Measurements from ENCODE around the gene FBXO22.
"Not testable (repeated sequence)": the region's sequence is repeated elsewhere in the genome, so short reads cannot be mapped to it uniquely, and the experiment has no call there.

Gene FBXO22

GRCh38 chr15:75921732-75922703, 18.3 kb downstream of the FBXO22 start:
- no peak for DNase-seq

- no peak for DNase-seq
Measured at GRCh38 chr15:75923756-75924155, 20.1 kb downstream of the FBXO22 start.

GRCh38 chr15:75924576-75924975, 20.9 kb downstream of the FBXO22 start:
- DNase-seq: no peak

- DNase-seq: no peak
Measured at GRCh38 chr15:75925440-75925839, 21.8 kb downstream of the FBXO22 start.

GRCh38 chr15:75926931-75927330, 23.3 kb downstream of the FBXO22 start:
- no peak for DNase-seq

GRCh38 chr15:75927601-75928000, 23.9 kb downstream of the FBXO22 start:
- no peak for DNase-seq

GRCh38 chr15:75928680-75929608, 25.3 kb downstream of the FBXO22 start:
- DNase-seq: no peak

GRCh38 chr15:75929799-75930565, 26.3 kb downstream of the FBXO22 start:
- DNase-seq: no peak

- DNase-seq: no peak
Measured at GRCh38 chr15:75930866-75931265, 27.2 kb downstream of the FBXO22 start.

- DNase-seq: no peak
Measured at GRCh38 chr15:75942464-75942863, 38.8 kb downstream of the FBXO22 start.

- no peak for DNase-seq
Measured at GRCh38 chr15:75943246-75943645, 39.6 kb downstream of the FBXO22 start.

GRCh38 chr15:75943713-75944215, 40.1 kb downstream of the FBXO22 start:
- DNase-seq: no peak

- DNase-seq: no peak
Measured at GRCh38 chr15:75945953-75946352, 42.3 kb downstream of the FBXO22 start.

GRCh38 chr15:75947092-75947491, 43.4 kb downstream of the FBXO22 start:
- DNase-seq: no peak

GRCh38 chr15:75948761-75949296, 45.2 kb downstream of the FBXO22 start:
- DNase-seq: no peak

GRCh38 chr15:75952525-75952924, 48.8 kb downstream of the FBXO22 start:
- DNase-seq: no peak

GRCh38 chr15:75955720-75956119, 52.0 kb downstream of the FBXO22 start:
- no peak for DNase-seq

GRCh38 chr15:75961331-75961730, 57.7 kb downstream of the FBXO22 start:
- DNase-seq: no peak

- DNase-seq: no peak
Measured at GRCh38 chr15:75966073-75966472, 62.4 kb downstream of the FBXO22 start.

- DNase-seq: not testable (repeated sequence)
Measured at GRCh38 chr15:75976766-75977165, 73.1 kb downstream of the FBXO22 start.

- DNase-seq: no peak
Measured at GRCh38 chr15:75981149-75981815, 77.6 kb downstream of the FBXO22 start.

- DNase-seq: no peak
Measured at GRCh38 chr15:75982468-75982867, 78.8 kb downstream of the FBXO22 start.

All from 8988T (cell line).